HCT116 (cell line): ENCODE results near the gene SLC5A1.

ENCODE experiments used
- CEBPB ChIP-seq: IDR thresholded peaks from 2 replicates; pipeline ENCODE4 v1.6.1; 2012; ENCODE audit warnings: low read depth
- CTCF ChIP-seq, 3 experiments: fragments of 200-600 bp in 1 of 3; sonication (generic) in 1 of 3; IDR thresholded peaks in 2 of 3; conservative IDR thresholded peaks in 1 of 3; 2 replicates each; pipeline ENCODE4 v1.5.1; 2012 to 2017; ENCODE audit warnings: low read depth in 2 of 3, low read length in 2 of 3, antibody characterized with exemption in 1 of 3, borderline replicate concordance in 1 of 3, control low read depth in 1 of 3, mild to moderate bottlenecking in 1 of 3, mixed read lengths in 1 of 3, mixed run types in 1 of 3, moderate library complexity in 1 of 3; ENCODE audit not compliant: insufficient read depth in 1 of 3
- EZH2 ChIP-seq: fragments of 200-600 bp; sonication (generic); IDR thresholded peaks from 2 replicates; pipeline ENCODE4 v1.6.1; 2017; ENCODE audit warnings: antibody characterized with exemption, mixed run types
- POLR2A ChIP-seq: IDR thresholded peaks from 2 replicates; pipeline ENCODE4 v1.7.0; 2011; ENCODE audit warnings: borderline replicate concordance; ENCODE audit not compliant: insufficient read depth, insufficient read length; ENCODE audit errors: extremely low read depth
- POLR2AphosphoS5 ChIP-seq: IDR thresholded peaks from 2 replicates; pipeline ENCODE4 v1.6.1; 2011; ENCODE audit warnings: mild to moderate bottlenecking, low read depth, low read length, moderate library complexity
- REST ChIP-seq: IDR thresholded peaks from 2 replicates; pipeline ENCODE4 v1.6.1; 2012; ENCODE audit warnings: low read depth
- SIN3A ChIP-seq: IDR thresholded peaks from 2 replicates; pipeline ENCODE4 v1.6.1; 2012; ENCODE audit warnings: low read depth
- SP1 ChIP-seq: IDR thresholded peaks from 2 replicates; pipeline ENCODE4 v1.6.1; 2012; ENCODE audit warnings: low read depth

- no peak for TF ChIP-seq POLR2A
- TF ChIP-seq CEBPB: no peak
- no peak for TF ChIP-seq CTCF (IDR thresholded peaks at IDR 0.05 in 2 of 3, conservative IDR thresholded peaks at IDR 0.05 in 1 of 3; ENCODE audit: borderline replicate concordance in 1 of 3, insufficient read depth in 1 of 3, low read depth in 2 of 3, low read length in 2 of 3)
- no peak for TF ChIP-seq REST
- TF ChIP-seq SIN3A: no peak
- TF ChIP-seq SP1: no peak
- TF ChIP-seq POLR2AphosphoS5: no peak
- TF ChIP-seq EZH2: no peak
Observed at GRCh38 chr22:32083000-32083399, 39.9 kb downstream of the SLC5A1 start.
